Colonic mucosa (tissue), 4 donors: Measurements from ENCODE around the gene TMEM238. TPM values are rescaled to one million over a fixed set of nuclear protein-coding genes. Genes with fewer than 3 reads are reported as not detected.

Source experiments
- DNase-seq: peaks from one replicate; pipeline ENCODE4 v3.0.0-alpha.2; 2020
- H3K27ac ChIP-seq: fragments of 200-600 bp; one replicate; pipeline ENCODE4 v1.8.0; 2021
- H3K27me3 ChIP-seq: fragments of 200-600 bp; one replicate; pipeline ENCODE4 v1.8.0; 2021
- H3K36me3 ChIP-seq: fragments of 200-600 bp; one replicate; pipeline ENCODE4 v1.8.0; 2021
- H3K4me1 ChIP-seq: fragments of 200-600 bp; one replicate; pipeline ENCODE4 v1.8.0; 2021; ENCODE audit warnings: mild to moderate bottlenecking
- H3K4me3 ChIP-seq: fragments of 200-600 bp; one replicate; pipeline ENCODE4 v1.8.0; 2021
- H3K9ac ChIP-seq, 2 donors: one replicate each; pipeline ENCODE4 v1.7.0; 2013; ENCODE audit warnings: control low read depth in 2 of 2, low read depth in 2 of 2, low read length in 2 of 2
- H3K9me3 ChIP-seq: fragments of 200-600 bp; one replicate; pipeline ENCODE4 v1.8.0; 2021
- CTCF ChIP-seq: fragments of 200-600 bp; IDR thresholded peaks from one replicate; pipeline ENCODE4 v1.8.0; 2022; ENCODE audit warnings: antibody characterized with exemption, mild to moderate bottlenecking
- intact Hi-C: fragments of 100-400 bp; cut with DNase I; formaldehyde crosslinking; loops from one replicate; pipeline ENCODE4 v1.14.1; 2022
- total RNA-seq, 2 donors: library from RNA; stranded (reverse); fragmentation: NEBNext Ultra II Directional in 1 of 2; extraction: Animal tissue kit (Norgen Biotek cat#: 25700) in 1 of 2; gene quantifications; one replicate each; pipeline ENCODE4 v1.2.1, GENCODE V29; 2021
- donor health status: healthy.
- donor health status: DM: no; HTN: no; CAD: no.
- donor health status: DM: no; HTN: no; CAD: no.

Gene TMEM238
- total RNA-seq, 2 donors from 2014 or later = 78.1 to 85.9 TPM

- Histone ChIP-seq H3K36me3 (no peaks in the 10 kb centered on the region), H3K27me3 (peaks cover 53% of the 10 kb centered on the region), H3K4me1 (peaks cover 4% of the 10 kb centered on the region), H3K27ac (no peak overlapping the region), H3K9me3 (no peaks in the 10 kb centered on the region), H3K9ac (no peak overlapping the region), H3K4me3 (no peak overlapping the region)
- DNase-seq = no peak
- no peak for TF ChIP-seq CTCF
- intact Hi-C loops = no loop called here
These were observed 11.6 kb downstream of the TMEM238 start for GRCh38 chr19:55372316-55373081.

GRCh38 chr19:55370305-55370988, 13.6 kb downstream of the TMEM238 start, which contains the start of gene IL11:
TSS of gene IL11 (minus strand) at chr19:55370463. CDS start at chr19:55370310, 153 bp downstream.
- H3K4me1 ChIP-seq = peaks cover 4% of the 10 kb centered on the region
- no peaks in the 10 kb centered on the region for H3K9me3 ChIP-seq
- no peak for TF ChIP-seq CTCF
- intact Hi-C loops = no loop called here
- H3K9ac ChIP-seq = no peak within 1 kb of the TSS
- no peak for DNase-seq
- peak within 1 kb of the TSS; percentile 17 for H3K4me3 ChIP-seq
- no peaks in the 10 kb centered on the region for H3K36me3 ChIP-seq
- peaks cover 53% of the 10 kb centered on the region for H3K27me3 ChIP-seq
- no peak within 1 kb of the TSS for H3K27ac ChIP-seq

- H3K27me3 ChIP-seq = peaks cover 53% of the 10 kb centered on the region
- intact Hi-C loops = no loop called here
- TF ChIP-seq CTCF = no peak
These were observed 14.3 kb downstream of the TMEM238 start for GRCh38 chr19:55369653-55370304.

GRCh38 chr19:55368701-55369563, 15.2 kb downstream of the TMEM238 start:
- Histone ChIP-seq H3K4me3 (no peak overlapping the region), H3K9ac (no peak overlapping the region), H3K27me3 (peaks cover 49% of the 10 kb centered on the region)

More at GRCh38 chr19:55369653-55370304, 14.3 kb downstream of the TMEM238 start:
- DNase-seq = no peak
- Histone ChIP-seq H3K9me3 (no peaks in the 10 kb centered on the region), H3K36me3 (no peaks in the 10 kb centered on the region), H3K27ac (no peak overlapping the region), H3K4me1 (peaks cover 4% of the 10 kb centered on the region), H3K4me3 (peak overlapping the region; percentile 17), H3K9ac (no peak overlapping the region)

More at GRCh38 chr19:55368701-55369563, 15.2 kb downstream of the TMEM238 start:
- no peak for TF ChIP-seq CTCF
- no peaks in the 10 kb centered on the region for H3K9me3 ChIP-seq
- no peak for DNase-seq
- H3K27ac ChIP-seq = no peak overlapping the region
- no peaks in the 10 kb centered on the region for H3K36me3 ChIP-seq
- H3K4me1 ChIP-seq = peaks cover 4% of the 10 kb centered on the region
- intact Hi-C loops = no loop called here
